PFSK-1 (cell line): Measurements from ENCODE around the gene UXS1.

Experiments
- FOXP2 ChIP-seq: optimal IDR thresholded peaks from 2 replicates; pipeline ENCODE3; 2011; ENCODE audit warnings: borderline replicate concordance, control low read depth, inconsistent platforms; ENCODE audit not compliant: insufficient read depth; ENCODE audit errors: extremely low read length, extremely low read depth
- POLR2AphosphoS5 ChIP-seq: IDR thresholded peaks from 2 replicates; pipeline ENCODE4 v1.6.1; 2012; ENCODE audit warnings: low read depth, mild to moderate bottlenecking, control low read depth, low read length, moderate library complexity
- SIN3A ChIP-seq: IDR thresholded peaks from 2 replicates; pipeline ENCODE4 v1.6.1; 2012; ENCODE audit warnings: mild to moderate bottlenecking, low read length, moderate library complexity, borderline replicate concordance; ENCODE audit not compliant: insufficient read depth
- TAF1 ChIP-seq: IDR thresholded peaks from 2 replicates; pipeline ENCODE4 v1.6.1; 2012; ENCODE audit warnings: low read length, control low read depth, borderline replicate concordance; ENCODE audit not compliant: insufficient read depth
- TF ChIP-seq, protein P1 (sequence below), 2 experiments: IDR thresholded peaks; 2 replicates each; pipeline versions ENCODE4 v1.6.1 to v1.8.0; 2011 to 2012; ENCODE audit warnings: low read depth in 2 of 2, low read length in 2 of 2, control low read depth in 1 of 2, inconsistent platforms in 1 of 2, mild to moderate bottlenecking in 1 of 2, moderate library complexity in 1 of 2; ENCODE audit not compliant: insufficient read depth in 1 of 2

Gene UXS1

GRCh38 chr2:106208874-106209273 lies 14.8 kb upstream of the UXS1 start:
- TF ChIP-seq SIN3A (no peak), POLR2AphosphoS5 (no peak), FOXP2 (no peak), TAF1 (no peak)
- TF ChIP-seq, protein P1, sequence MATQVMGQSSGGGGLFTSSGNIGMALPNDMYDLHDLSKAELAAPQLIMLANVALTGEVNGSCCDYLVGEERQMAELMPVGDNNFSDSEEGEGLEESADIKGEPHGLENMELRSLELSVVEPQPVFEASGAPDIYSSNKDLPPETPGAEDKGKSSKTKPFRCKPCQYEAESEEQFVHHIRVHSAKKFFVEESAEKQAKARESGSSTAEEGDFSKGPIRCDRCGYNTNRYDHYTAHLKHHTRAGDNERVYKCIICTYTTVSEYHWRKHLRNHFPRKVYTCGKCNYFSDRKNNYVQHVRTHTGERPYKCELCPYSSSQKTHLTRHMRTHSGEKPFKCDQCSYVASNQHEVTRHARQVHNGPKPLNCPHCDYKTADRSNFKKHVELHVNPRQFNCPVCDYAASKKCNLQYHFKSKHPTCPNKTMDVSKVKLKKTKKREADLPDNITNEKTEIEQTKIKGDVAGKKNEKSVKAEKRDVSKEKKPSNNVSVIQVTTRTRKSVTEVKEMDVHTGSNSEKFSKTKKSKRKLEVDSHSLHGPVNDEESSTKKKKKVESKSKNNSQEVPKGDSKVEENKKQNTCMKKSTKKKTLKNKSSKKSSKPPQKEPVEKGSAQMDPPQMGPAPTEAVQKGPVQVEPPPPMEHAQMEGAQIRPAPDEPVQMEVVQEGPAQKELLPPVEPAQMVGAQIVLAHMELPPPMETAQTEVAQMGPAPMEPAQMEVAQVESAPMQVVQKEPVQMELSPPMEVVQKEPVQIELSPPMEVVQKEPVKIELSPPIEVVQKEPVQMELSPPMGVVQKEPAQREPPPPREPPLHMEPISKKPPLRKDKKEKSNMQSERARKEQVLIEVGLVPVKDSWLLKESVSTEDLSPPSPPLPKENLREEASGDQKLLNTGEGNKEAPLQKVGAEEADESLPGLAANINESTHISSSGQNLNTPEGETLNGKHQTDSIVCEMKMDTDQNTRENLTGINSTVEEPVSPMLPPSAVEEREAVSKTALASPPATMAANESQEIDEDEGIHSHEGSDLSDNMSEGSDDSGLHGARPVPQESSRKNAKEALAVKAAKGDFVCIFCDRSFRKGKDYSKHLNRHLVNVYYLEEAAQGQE (IDR thresholded peaks at IDR 0.05; ENCODE audit: insufficient read depth in 1 of 2, low read depth in 2 of 2, low read length in 2 of 2) = no peak

GRCh38 chr2:106208399-106208798 lies 14.3 kb upstream of the UXS1 start:
- TF ChIP-seq FOXP2 (no peak), POLR2AphosphoS5 (no peak), SIN3A (no peak), TAF1 (no peak)
- TF ChIP-seq, protein P1 (IDR thresholded peaks at IDR 0.05; ENCODE audit: insufficient read depth in 1 of 2, low read depth in 2 of 2, low read length in 2 of 2) = no peak

GRCh38 chr2:106207246-106207645 lies 13.1 kb upstream of the UXS1 start:
- TF ChIP-seq, protein P1 (IDR thresholded peaks at IDR 0.05; ENCODE audit: insufficient read depth in 1 of 2, low read depth in 2 of 2, low read length in 2 of 2) = no peak
- no peak for TF ChIP-seq POLR2AphosphoS5
- TF ChIP-seq TAF1 = no peak
- TF ChIP-seq FOXP2 = no peak
- no peak for TF ChIP-seq SIN3A

DNA sequence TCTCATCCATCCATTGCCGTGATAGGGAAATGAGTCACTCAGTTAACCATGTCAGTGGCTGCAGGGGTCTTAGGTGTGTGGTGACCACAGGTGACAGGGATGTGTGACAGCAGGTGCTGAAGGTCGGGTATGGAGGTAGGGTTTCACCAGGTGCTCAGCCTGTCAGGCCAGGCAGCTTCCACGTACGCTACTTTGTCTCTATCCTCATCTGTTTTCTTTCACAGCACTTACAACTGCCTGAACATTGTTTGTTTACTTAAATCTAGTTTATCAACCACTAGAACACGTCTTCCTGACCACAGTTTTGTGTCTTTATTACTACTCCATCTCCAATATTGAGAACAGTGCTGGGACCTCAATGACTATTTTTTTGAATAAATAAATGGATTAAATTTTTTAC lies 11.4 kb upstream of the UXS1 start:
- TF ChIP-seq, protein P1 (IDR thresholded peaks at IDR 0.05; ENCODE audit: insufficient read depth in 1 of 2, low read depth in 2 of 2, low read length in 2 of 2) = no peak
- TF ChIP-seq POLR2AphosphoS5 (no peak), SIN3A (no peak), TAF1 (no peak), FOXP2 (no peak)

DNA sequence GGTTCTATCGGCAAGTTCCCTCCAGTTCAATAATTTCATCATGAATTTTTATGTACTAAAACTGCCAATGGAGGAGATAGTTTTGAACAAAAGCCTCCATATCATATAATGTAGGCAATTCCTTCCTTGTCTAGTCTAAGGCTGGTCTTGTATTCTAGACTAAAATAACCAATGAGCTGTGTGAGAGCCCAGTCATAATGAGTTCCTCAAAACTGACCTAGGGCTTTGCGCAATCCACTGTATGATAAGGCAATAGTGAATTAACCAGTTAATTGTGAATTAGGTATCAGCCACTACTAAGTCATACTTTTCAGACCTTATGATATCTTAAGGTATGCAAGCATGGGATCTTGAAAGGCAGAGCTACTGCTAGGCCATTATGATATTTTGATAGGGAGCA lies 7.6 kb upstream of the UXS1 start:
- TF ChIP-seq TAF1 (no peak), SIN3A (no peak), FOXP2 (no peak), POLR2AphosphoS5 (no peak)
- TF ChIP-seq, protein P1 (IDR thresholded peaks at IDR 0.05; ENCODE audit: insufficient read depth in 1 of 2, low read depth in 2 of 2, low read length in 2 of 2) = no peak
